Neural cell (in vitro differentiated cells): ENCODE results near the gene PIK3R4. TPM values are rescaled to one million over a fixed set of nuclear protein-coding genes. Genes with fewer than 3 reads are reported as not detected.

Experiments
- H2AFZ ChIP-seq: fragments of 200-600, 300-800 bp; sonication (generic), shearing (Covaris generic); 2 replicates; pipeline ENCODE4 v1.6.0; 2014; ENCODE audit warnings: low read depth, mild to moderate bottlenecking, antibody characterized with exemption, low read length, moderate library complexity
- H3F3A ChIP-seq: fragments of 200-600 bp; shearing (Covaris generic); 2 replicates; pipeline ENCODE4 v1.6.1; 2016; ENCODE audit warnings: mild to moderate bottlenecking, moderate library complexity, mixed read lengths, antibody characterized with exemption, low read length; ENCODE audit not compliant: insufficient read depth, poor library complexity, severe bottlenecking
- H3K27ac ChIP-seq: fragments of 200-600, 300-800 bp; sonication (generic), shearing (Covaris generic); 2 replicates; pipeline ENCODE4 v1.5.1; 2014; ENCODE audit warnings: mild to moderate bottlenecking, low read length, moderate library complexity
- H3K27me3 ChIP-seq: fragments of 300-800, 200-600 bp; sonication (generic), shearing (Covaris generic); 2 replicates; pipeline ENCODE4 v1.6.0; 2014; ENCODE audit warnings: mild to moderate bottlenecking, low read depth, low read length, moderate library complexity; ENCODE audit not compliant: insufficient read depth
- H3K36me3 ChIP-seq: fragments of 300-800, 200-600 bp; sonication (generic), shearing (Covaris generic); 2 replicates; pipeline ENCODE4 v1.5.1; 2014; ENCODE audit warnings: mild to moderate bottlenecking, antibody characterized with exemption, low read length, moderate library complexity; ENCODE audit not compliant: insufficient read depth
- H3K4me2 ChIP-seq: fragments of 300-800, 200-600 bp; sonication (generic), shearing (Covaris generic); 2 replicates; pipeline ENCODE4 v1.6.0; 2014; ENCODE audit warnings: mild to moderate bottlenecking, low read length
- H3K4me3 ChIP-seq: fragments of 300-800, 200-600 bp; sonication (generic), shearing (Covaris generic); 2 replicates; pipeline ENCODE4 v1.5.1; 2014; ENCODE audit warnings: mild to moderate bottlenecking, low read length, moderate library complexity
- H3K79me2 ChIP-seq: fragments of 200-600 bp; shearing (Covaris generic); replicated peaks from 2 replicates; pipeline ENCODE4 v1.6.0; 2014; ENCODE audit warnings: mild to moderate bottlenecking, low read length, moderate library complexity; ENCODE audit not compliant: insufficient read depth
- H3K9ac ChIP-seq: fragments of 300-800, 200-600 bp; sonication (generic), shearing (Covaris generic); 2 replicates; pipeline ENCODE4 v1.6.1; 2016; ENCODE audit warnings: mild to moderate bottlenecking, low read length, mixed read lengths
- H3K9me2 ChIP-seq: fragments of 200-600 bp; shearing (Covaris generic); 2 replicates; pipeline ENCODE4 v1.6.1; 2016; ENCODE audit warnings: mild to moderate bottlenecking, low read length, mixed read lengths; ENCODE audit not compliant: insufficient read depth
- H3K9me3 ChIP-seq: fragments of 200-600, 300-800 bp; sonication (generic), shearing (Covaris generic); 2 replicates; pipeline ENCODE4 v1.6.1; 2016; ENCODE audit warnings: mild to moderate bottlenecking, mixed run types, low read length, moderate library complexity, mixed read lengths
- H4K20me1 ChIP-seq: fragments of 200-600 bp; shearing (Covaris generic); 2 replicates; pipeline ENCODE4 v1.6.1; 2016; ENCODE audit warnings: mild to moderate bottlenecking, mixed run types; ENCODE audit not compliant: insufficient read depth
- CTCF ChIP-seq: fragments of 450-650 bp; IDR thresholded peaks from 2 replicates; pipeline ENCODE4 v1.5.1; 2014; ENCODE audit warnings: antibody characterized with exemption, mild to moderate bottlenecking, moderate library complexity; ENCODE audit not compliant: poor library complexity, severe bottlenecking
- EP300 ChIP-seq: fragments of 450-650 bp; conservative IDR thresholded peaks from 2 replicates; pipeline ENCODE4 v1.6.1; 2014; ENCODE audit warnings: antibody characterized with exemption, mild to moderate bottlenecking, moderate library complexity; ENCODE audit not compliant: poor library complexity, severe bottlenecking
- EZH2 ChIP-seq: fragments of 200-600, 300-800 bp; shearing (Covaris generic), sonication (generic); IDR thresholded peaks from 2 replicates; pipeline ENCODE4 v1.6.1; 2014; ENCODE audit warnings: antibody characterized with exemption, low read length, borderline replicate concordance, mild to moderate bottlenecking; ENCODE audit not compliant: insufficient read depth, poor library complexity, severe bottlenecking
- MXI1 ChIP-seq: fragments of 450-650 bp; conservative IDR thresholded peaks from 2 replicates; pipeline ENCODE4 v1.6.1; 2014; ENCODE audit warnings: antibody characterized with exemption, mild to moderate bottlenecking; ENCODE audit not compliant: poor library complexity, severe bottlenecking
- POLR2AphosphoS5 ChIP-seq: IDR thresholded peaks from 2 replicates; pipeline ENCODE4 v1.6.1; 2012
- RAD21 ChIP-seq: fragments of 450-650 bp; conservative IDR thresholded peaks from 2 replicates; pipeline ENCODE4 v1.6.1; 2014; ENCODE audit warnings: antibody characterized with exemption, mild to moderate bottlenecking, moderate library complexity
- REST ChIP-seq: IDR thresholded peaks from 2 replicates; pipeline ENCODE4 v1.6.1; 2012; ENCODE audit warnings: borderline replicate concordance
- SMC3 ChIP-seq: fragments of 450-650 bp; conservative IDR thresholded peaks from 2 replicates; pipeline ENCODE4 v1.6.1; 2014; ENCODE audit warnings: antibody characterized with exemption, mild to moderate bottlenecking, moderate library complexity; ENCODE audit not compliant: poor library complexity
- TAF1 ChIP-seq: IDR thresholded peaks from 2 replicates; pipeline ENCODE4 v1.6.1; 2012; ENCODE audit warnings: low read depth
- polyA plus RNA-seq: library from polyadenylated mRNA; depleted of rRNA; stranded (reverse); fragments of >200 nt; gene quantifications from 2 replicates; pipeline ENCODE4 v1.2.3, GENCODE V29; 2014

PIK3R4 gene
- polyA plus RNA-seq, 1 donor from 2014 or later: 18.3 TPM

GRCh38 chr3:130760922-130761321, 14.3 kb upstream of the PIK3R4 start:
- Histone ChIP-seq H3F3A (no peaks in the 10 kb centered on the region), H3K27ac (no peak overlapping the region), H4K20me1 (no peaks in the 10 kb centered on the region), H3K27me3 (no peaks in the 10 kb centered on the region), H3K36me3 (no peaks in the 10 kb centered on the region), H3K9me2 (no peaks in the 10 kb centered on the region), H3K4me3 (no peak overlapping the region), H3K79me2 (no peaks in the 10 kb centered on the region), H3K9ac (no peak overlapping the region), H3K4me2 (no peak overlapping the region), H3K9me3 (no peaks in the 10 kb centered on the region), H2AFZ (no peak overlapping the region)
- TF ChIP-seq TAF1: no peak
- no peak for TF ChIP-seq MXI1
- no peak for TF ChIP-seq POLR2AphosphoS5
- TF ChIP-seq REST: no peak

GRCh38 chr3:130759692-130760338, 13.2 kb upstream of the PIK3R4 start:
- no peak overlapping the region for H3K4me3 ChIP-seq
- H3K36me3 ChIP-seq: no peaks in the 10 kb centered on the region
- H3K9ac ChIP-seq: no peak overlapping the region
- no peaks in the 10 kb centered on the region for H3F3A ChIP-seq
- no peaks in the 10 kb centered on the region for H3K9me3 ChIP-seq
- no peaks in the 10 kb centered on the region for H3K27me3 ChIP-seq
- H3K27ac ChIP-seq: no peak overlapping the region
- H4K20me1 ChIP-seq: no peaks in the 10 kb centered on the region
- no peak overlapping the region for H2AFZ ChIP-seq
- no peaks in the 10 kb centered on the region for H3K79me2 ChIP-seq
- H3K9me2 ChIP-seq: no peaks in the 10 kb centered on the region
- TF ChIP-seq RAD21 (peak; percentile 77), EP300 (no peak), SMC3 (peak; percentile 76), TAF1 (no peak), POLR2AphosphoS5 (no peak), CTCF (peak; percentile 75), EZH2 (no peak), REST (no peak), MXI1 (no peak)
- no peak overlapping the region for H3K4me2 ChIP-seq
